Central memory CD4-positive, alpha-beta T cell (primary cell): ENCODE data around the gene TPRG1.
A peak's percentile ranks its signal among the peaks of the same experiment; 100 is the strongest.
"Not testable (repeated sequence)": the region's sequence is repeated elsewhere in the genome, so short reads cannot be mapped to it uniquely, and the experiment has no call there.

Experiments used
- DNase-seq: peaks from one replicate; pipeline ENCODE4 v3.0.0; 2022

The TPRG1 gene

GRCh38 chr3:189320511-189320910, 148.7 kb downstream of the TPRG1 start:
- DNase-seq = no peak

- DNase-seq = no peak
These were observed 150.6 kb downstream of the TPRG1 start for GRCh38 chr3:189322339-189322738.

GRCh38 chr3:189324538-189325138, 152.9 kb downstream of the TPRG1 start:
- peak; percentile 95 for DNase-seq

- no peak for DNase-seq
These were observed 153.7 kb downstream of the TPRG1 start for GRCh38 chr3:189325454-189325853.

GRCh38 chr3:189329630-189330029, 157.9 kb downstream of the TPRG1 start:
- not testable (repeated sequence) for DNase-seq

- no peak for DNase-seq
These were observed 158.3 kb downstream of the TPRG1 start for GRCh38 chr3:189330066-189330465.

GRCh38 chr3:189331002-189331418, 159.2 kb downstream of the TPRG1 start:
- DNase-seq = peak; percentile 5

GRCh38 chr3:189334064-189334920, 162.5 kb downstream of the TPRG1 start:
- peak; percentile 18 for DNase-seq

- DNase-seq = no peak
These were observed 165.9 kb downstream of the TPRG1 start for GRCh38 chr3:189337673-189338091.

GRCh38 chr3:189338366-189338765, 166.6 kb downstream of the TPRG1 start:
- no peak for DNase-seq

- no peak for DNase-seq
These were observed 168.2 kb downstream of the TPRG1 start for GRCh38 chr3:189339996-189340395.

GRCh38 chr3:189340680-189341460, 169.1 kb downstream of the TPRG1 start:
- no peak for DNase-seq

- no peak for DNase-seq
These were observed 171.0 kb downstream of the TPRG1 start for GRCh38 chr3:189342811-189343210.

GRCh38 chr3:189344996-189345395, 173.2 kb downstream of the TPRG1 start:
- no peak for DNase-seq

- no peak for DNase-seq
These were observed 178.0 kb downstream of the TPRG1 start for GRCh38 chr3:189349772-189350171.

- no peak for DNase-seq
These were observed 181.7 kb downstream of the TPRG1 start for GRCh38 chr3:189353318-189353965.

GRCh38 chr3:189353988-189354889, 182.5 kb downstream of the TPRG1 start:
- DNase-seq = no peak

GRCh38 chr3:189355115-189355480, 183.3 kb downstream of the TPRG1 start:
- DNase-seq = no peak

GRCh38 chr3:189355481-189356201, 183.9 kb downstream of the TPRG1 start:
- peak; percentile 72 for DNase-seq

- DNase-seq = no peak
These were observed 188.5 kb downstream of the TPRG1 start for GRCh38 chr3:189360291-189360690.
